ENCODE results near the gene SYT2. TPM values are rescaled to one million over a fixed set of nuclear protein-coding genes. Genes with fewer than 3 reads are reported as not detected.

The SYT2 gene
- total RNA-seq, 1 donor from 2014 or later, result not detected

DNA sequence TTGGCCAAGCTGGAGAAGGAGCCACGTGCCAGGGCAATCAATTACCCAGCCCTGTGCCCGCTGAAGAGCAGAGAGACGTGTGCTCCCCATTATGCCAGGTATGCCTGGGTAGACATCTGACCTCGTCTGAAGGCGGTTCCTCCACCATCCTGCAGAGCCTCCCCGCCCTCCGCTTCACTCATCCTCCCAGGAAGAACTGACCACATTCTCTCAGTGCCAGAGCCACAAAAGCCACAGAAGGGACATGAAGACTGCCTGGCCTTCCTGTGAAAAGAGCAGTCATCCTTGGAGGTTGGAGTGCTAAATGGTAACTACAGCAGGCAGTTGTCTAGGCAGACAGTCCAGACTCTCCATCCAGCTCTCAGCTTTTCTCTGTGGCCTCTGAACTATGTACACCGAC, 12.0 kb downstream of the SYT2 start:
- Mint-ChIP-seq H3K9me3 (no peaks in the 10 kb centered on the region), H3K4me1 (ENCODE audit: low read depth) (peaks cover 10% of the 10 kb centered on the region), H3K36me3 (ENCODE audit: low read depth) (no peaks in the 10 kb centered on the region), H3K27ac (no peak overlapping the region), H3K27me3 (ENCODE audit: insufficient read depth) (peaks cover 35% of the 10 kb centered on the region), H3K4me3 (peak overlapping the region; percentile 42)
- DNase-seq (ENCODE audit: low spot score), result no peak
- intact Hi-C loops (cut with micrococcal nuclease), result no loop called here

DNA sequence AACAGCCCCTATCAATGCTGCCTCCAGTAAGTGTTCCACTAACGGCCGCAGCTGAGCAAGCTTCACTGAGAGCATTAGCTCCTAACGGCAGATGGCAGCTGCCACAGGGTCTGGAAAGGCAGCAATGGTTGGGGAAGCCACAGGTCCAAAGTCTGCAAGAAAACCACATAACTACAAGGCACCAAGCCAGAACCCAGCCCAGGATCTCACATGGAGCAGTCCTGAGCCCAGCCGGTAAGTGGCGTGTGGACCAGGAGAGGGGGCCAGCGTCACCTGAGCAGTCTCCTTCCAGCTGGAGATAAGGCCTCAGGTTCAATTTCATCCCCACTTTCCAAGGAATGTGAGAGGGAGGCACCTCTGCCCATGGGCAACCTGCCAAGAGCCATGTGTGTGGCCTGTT, 13.2 kb downstream of the SYT2 start:
- Mint-ChIP-seq H3K9me3 (no peaks in the 10 kb centered on the region), H3K27ac (no peak overlapping the region), H3K27me3 (ENCODE audit: insufficient read depth) (peaks cover 32% of the 10 kb centered on the region), H3K4me1 (ENCODE audit: low read depth) (peaks cover 10% of the 10 kb centered on the region), H3K4me3 (no peak overlapping the region), H3K36me3 (ENCODE audit: low read depth) (no peaks in the 10 kb centered on the region)
- intact Hi-C loops (cut with micrococcal nuclease), result no loop called here
- no peak for DNase-seq (ENCODE audit: low spot score)

GRCh38 chr1:202694314-202694713, 15.9 kb downstream of the SYT2 start:
- Mint-ChIP-seq H3K4me1 (ENCODE audit: low read depth) (peaks cover 10% of the 10 kb centered on the region), H3K36me3 (ENCODE audit: low read depth) (no peaks in the 10 kb centered on the region), H3K9me3 (no peaks in the 10 kb centered on the region), H3K4me3 (no peak overlapping the region), H3K27me3 (ENCODE audit: insufficient read depth) (peaks cover 26% of the 10 kb centered on the region), H3K27ac (no peak overlapping the region)
- intact Hi-C loops (cut with micrococcal nuclease), result no loop called here
- no peak for DNase-seq (ENCODE audit: low spot score)

GRCh38 chr1:202692959-202693555, 17.2 kb downstream of the SYT2 start:
- no peak overlapping the region for H3K4me3 Mint-ChIP-seq
- DNase-seq (ENCODE audit: low spot score), result peak; percentile 47
- intact Hi-C loops (cut with micrococcal nuclease), result no loop called here
- peaks cover 3% of the 10 kb centered on the region for H3K4me1 Mint-ChIP-seq (ENCODE audit: low read depth)
- no peaks in the 10 kb centered on the region for H3K9me3 Mint-ChIP-seq
- H3K27ac Mint-ChIP-seq, result no peak overlapping the region
- H3K27me3 Mint-ChIP-seq (ENCODE audit: insufficient read depth), result peaks cover 21% of the 10 kb centered on the region
- H3K36me3 Mint-ChIP-seq (ENCODE audit: low read depth), result no peaks in the 10 kb centered on the region

DNA sequence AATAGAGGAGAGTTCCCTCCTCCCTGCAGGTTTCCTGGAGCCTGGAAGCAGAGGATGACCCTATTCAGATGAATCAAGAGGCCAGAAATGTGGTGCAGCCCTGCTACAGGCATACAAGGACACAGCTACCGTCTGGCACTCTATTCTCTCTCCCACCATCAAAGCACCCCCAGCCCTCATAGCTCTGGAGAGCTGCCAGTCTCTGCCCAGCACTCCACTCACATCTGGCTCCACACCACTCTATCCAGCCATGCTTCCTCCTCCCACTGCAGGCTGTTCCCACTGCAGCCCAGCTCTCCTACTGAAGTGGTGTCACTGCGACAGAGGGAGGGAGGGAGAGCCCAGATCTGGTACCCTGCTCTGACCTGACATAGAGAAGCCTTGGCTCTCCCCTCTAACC, 18.4 kb downstream of the SYT2 start:
- Mint-ChIP-seq H3K4me3 (no peak overlapping the region), H3K27ac (no peak overlapping the region), H3K9me3 (no peaks in the 10 kb centered on the region), H3K27me3 (ENCODE audit: insufficient read depth) (peaks cover 21% of the 10 kb centered on the region), H3K4me1 (ENCODE audit: low read depth) (no peaks in the 10 kb centered on the region), H3K36me3 (ENCODE audit: low read depth) (no peaks in the 10 kb centered on the region)
- DNase-seq (ENCODE audit: low spot score), result no peak
- intact Hi-C loops (cut with micrococcal nuclease), result no loop called here

GRCh38 chr1:202689493-202690342, 20.5 kb downstream of the SYT2 start:
- no peaks in the 10 kb centered on the region for H3K9me3 Mint-ChIP-seq
- no peak for DNase-seq (ENCODE audit: low spot score)
- H3K27ac Mint-ChIP-seq, result no peak overlapping the region
- no peaks in the 10 kb centered on the region for H3K36me3 Mint-ChIP-seq (ENCODE audit: low read depth)
- H3K27me3 Mint-ChIP-seq (ENCODE audit: insufficient read depth), result peaks cover 10% of the 10 kb centered on the region
- no peak overlapping the region for H3K4me3 Mint-ChIP-seq
- intact Hi-C loops (cut with micrococcal nuclease), result no loop called here
- H3K4me1 Mint-ChIP-seq (ENCODE audit: low read depth), result no peaks in the 10 kb centered on the region

- no peaks in the 10 kb centered on the region for H3K36me3 Mint-ChIP-seq (ENCODE audit: low read depth)
- H3K27me3 Mint-ChIP-seq (ENCODE audit: insufficient read depth), result peaks cover 12% of the 10 kb centered on the region
- H3K9me3 Mint-ChIP-seq, result no peaks in the 10 kb centered on the region
- H3K4me3 Mint-ChIP-seq, result no peak overlapping the region
- DNase-seq (ENCODE audit: low spot score), result no peak
- H3K4me1 Mint-ChIP-seq (ENCODE audit: low read depth), result no peaks in the 10 kb centered on the region
- no peak overlapping the region for H3K27ac Mint-ChIP-seq
- intact Hi-C loops (cut with micrococcal nuclease), result no loop called here
Measured at GRCh38 chr1:202689082-202689481, 21.2 kb downstream of the SYT2 start.

- no peak overlapping the region for H3K4me3 Mint-ChIP-seq
- intact Hi-C loops (cut with micrococcal nuclease), result no loop called here
- H3K27ac Mint-ChIP-seq, result no peak overlapping the region
- no peaks in the 10 kb centered on the region for H3K9me3 Mint-ChIP-seq
- no peaks in the 10 kb centered on the region for H3K36me3 Mint-ChIP-seq (ENCODE audit: low read depth)
- no peaks in the 10 kb centered on the region for H3K4me1 Mint-ChIP-seq (ENCODE audit: low read depth)
- H3K27me3 Mint-ChIP-seq (ENCODE audit: insufficient read depth), result peaks cover 13% of the 10 kb centered on the region
- DNase-seq (ENCODE audit: low spot score), result no peak
Measured at GRCh38 chr1:202688401-202688800, 21.9 kb downstream of the SYT2 start.

DNA sequence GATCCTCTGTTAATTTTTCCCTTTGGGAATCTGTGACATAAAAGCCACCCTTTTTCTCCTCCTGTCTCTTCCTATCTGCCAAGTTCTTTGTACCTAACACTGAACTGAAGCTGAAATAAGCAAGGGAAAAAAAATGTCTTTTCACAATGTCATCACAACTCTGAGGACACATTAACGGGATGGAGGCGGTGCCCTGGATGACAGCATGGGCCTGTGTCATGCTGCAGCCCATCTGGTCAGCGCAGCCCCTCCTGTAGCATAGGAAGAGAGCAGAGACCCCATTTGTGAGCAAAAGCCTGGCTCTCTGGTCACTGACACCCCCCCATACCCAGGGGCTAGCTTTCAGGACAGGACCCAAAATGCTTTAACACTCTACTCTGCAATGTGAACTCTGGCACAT, 22.5 kb downstream of the SYT2 start:
- no peaks in the 10 kb centered on the region for H3K36me3 Mint-ChIP-seq (ENCODE audit: low read depth)
- no peak overlapping the region for H3K4me3 Mint-ChIP-seq
- no peak overlapping the region for H3K27ac Mint-ChIP-seq
- intact Hi-C loops (cut with micrococcal nuclease), result no loop called here
- no peaks in the 10 kb centered on the region for H3K4me1 Mint-ChIP-seq (ENCODE audit: low read depth)
- peaks cover 8% of the 10 kb centered on the region for H3K27me3 Mint-ChIP-seq (ENCODE audit: insufficient read depth)
- DNase-seq (ENCODE audit: low spot score), result no peak
- H3K9me3 Mint-ChIP-seq, result no peaks in the 10 kb centered on the region

GRCh38 chr1:202687370-202687769, 22.9 kb downstream of the SYT2 start:
- no peaks in the 10 kb centered on the region for H3K4me1 Mint-ChIP-seq (ENCODE audit: low read depth)
- intact Hi-C loops (cut with micrococcal nuclease), result no loop called here
- H3K4me3 Mint-ChIP-seq, result no peak overlapping the region
- H3K9me3 Mint-ChIP-seq, result no peaks in the 10 kb centered on the region
- DNase-seq (ENCODE audit: low spot score), result no peak
- H3K27ac Mint-ChIP-seq, result no peak overlapping the region
- peaks cover 8% of the 10 kb centered on the region for H3K27me3 Mint-ChIP-seq (ENCODE audit: insufficient read depth)
- H3K36me3 Mint-ChIP-seq (ENCODE audit: low read depth), result no peaks in the 10 kb centered on the region

- no peak overlapping the region for H3K4me3 Mint-ChIP-seq
- no peak for DNase-seq (ENCODE audit: low spot score)
Measured at GRCh38 chr1:202685641-202686040, 24.6 kb downstream of the SYT2 start.

DNA sequence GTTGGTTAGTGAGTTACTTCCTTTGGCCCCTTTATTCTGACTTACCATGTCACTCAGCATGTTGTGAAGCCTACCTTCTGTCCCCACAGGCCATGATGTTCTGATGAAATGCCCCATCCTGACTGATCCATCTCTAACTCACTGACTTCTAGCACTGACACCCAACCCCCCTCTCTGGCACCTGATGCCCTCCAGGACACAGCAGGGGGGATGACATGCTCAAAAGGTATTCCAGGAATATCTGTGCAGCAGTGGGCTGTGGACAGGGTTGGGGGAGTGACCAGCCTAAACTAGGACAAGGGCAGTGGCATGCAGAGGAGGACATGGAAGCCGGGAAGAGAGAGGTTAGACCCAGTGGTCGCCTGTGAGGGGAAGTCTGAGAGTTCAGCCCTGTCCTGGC, 25.5 kb downstream of the SYT2 start:
- H3K27ac Mint-ChIP-seq, result no peak overlapping the region
- H3K4me1 Mint-ChIP-seq (ENCODE audit: low read depth), result no peaks in the 10 kb centered on the region
- H3K36me3 Mint-ChIP-seq (ENCODE audit: low read depth), result no peaks in the 10 kb centered on the region
- H3K27me3 Mint-ChIP-seq (ENCODE audit: insufficient read depth), result peaks cover 9% of the 10 kb centered on the region
- H3K4me3 Mint-ChIP-seq, result no peak overlapping the region
- DNase-seq (ENCODE audit: low spot score), result no peak
- no peaks in the 10 kb centered on the region for H3K9me3 Mint-ChIP-seq
- intact Hi-C loops (cut with micrococcal nuclease), result no loop called here

More at GRCh38 chr1:202685641-202686040, 24.6 kb downstream of the SYT2 start:
- Mint-ChIP-seq H3K27me3 (ENCODE audit: insufficient read depth) (peaks cover 8% of the 10 kb centered on the region), H3K4me1 (ENCODE audit: low read depth) (no peaks in the 10 kb centered on the region), H3K9me3 (no peaks in the 10 kb centered on the region), H3K36me3 (ENCODE audit: low read depth) (no peaks in the 10 kb centered on the region), H3K27ac (no peak overlapping the region)
- intact Hi-C loops (cut with micrococcal nuclease), result no loop called here

DNA sequence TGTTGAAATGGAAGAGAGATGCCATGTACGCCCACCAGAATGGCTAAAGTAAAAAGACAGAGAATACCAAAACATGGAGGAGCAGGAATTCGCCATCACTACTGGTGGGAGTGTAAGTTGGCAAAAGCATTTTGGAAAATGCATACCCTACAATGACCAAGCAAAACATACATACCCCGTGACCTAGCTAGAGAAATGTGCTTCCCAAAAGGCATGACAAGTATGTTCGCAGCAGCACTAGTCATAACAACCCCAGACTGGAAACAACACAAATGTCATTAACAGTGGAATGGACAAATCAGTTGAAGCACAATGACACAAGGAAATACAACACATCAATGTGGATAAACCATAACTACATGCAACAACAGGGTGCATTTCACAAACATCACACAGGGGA, 27.2 kb downstream of the SYT2 start:
- H3K27ac Mint-ChIP-seq, result no peak overlapping the region
- peaks cover 16% of the 10 kb centered on the region for H3K27me3 Mint-ChIP-seq (ENCODE audit: insufficient read depth)

More for the DNA sequence above, 27.2 kb downstream of the SYT2 start:
- Mint-ChIP-seq H3K4me1 (ENCODE audit: low read depth) (no peaks in the 10 kb centered on the region), H3K9me3 (no peaks in the 10 kb centered on the region), H3K4me3 (no peak overlapping the region), H3K36me3 (ENCODE audit: low read depth) (no peaks in the 10 kb centered on the region)
- intact Hi-C loops (cut with micrococcal nuclease), result no loop called here
- DNase-seq (ENCODE audit: low spot score), result no peak
